ENCODE data around the gene FIBCD1. TPM values are rescaled to one million over a fixed set of nuclear protein-coding genes. Genes with fewer than 3 reads are reported as not detected.

Gene FIBCD1
- total RNA-seq (2021), result 6.2 and 7.1 TPM in 2 replicates
- long read RNA-seq, transcript FIBCD1-204 (8 exons, 3,119 nt), result major isoform, 6 of 15 reads
- long read RNA-seq, partial matches to known transcripts, result 0 of 15 reads
- long read RNA-seq, other reads (novel, unspliced or antisense), result 8 of 15 reads

- Histone ChIP-seq H2BK12ac (ENCODE audit: insufficient read length, low read depth, low read length) (no peak within 1 kb of the TSS), H3K4me1 (ENCODE audit: insufficient read depth, low read length) (peaks cover 2% of the 10 kb centered on the region; the same call in 1 of the 2 replicates), H4K8ac (replicated peaks; ENCODE audit: insufficient read length, low read depth, low read length) (no peak within 1 kb of the TSS), H3K79me1 (ENCODE audit: insufficient read depth, low read depth, low read length, poor library complexity, severe bottlenecking) (no peaks in the 10 kb centered on the region), H3K4ac (ENCODE audit: low read depth, low read length) (no peak within 1 kb of the TSS), H2AFZ (ENCODE audit: low read length) (no peak within 1 kb of the TSS), H3T11ph (ENCODE audit: low read length) (no peak within 1 kb of the TSS), H2BK15ac (ENCODE audit: low read depth, low read length) (no peak within 1 kb of the TSS), H2BK5ac (ENCODE audit: insufficient read length, low read length) (no peak within 1 kb of the TSS), H3K23ac (ENCODE audit: insufficient read length, low read depth, low read length) (no peak within 1 kb of the TSS), H4K91ac (ENCODE audit: insufficient read length, low read depth, low read length) (no peak within 1 kb of the TSS), H4K20me1 (ENCODE audit: control insufficient read depth, insufficient read depth, insufficient read length) (no peaks in the 10 kb centered on the region), H2AK5ac (ENCODE audit: insufficient read length, low read length) (no peak within 1 kb of the TSS), H3K18ac (ENCODE audit: insufficient read length, low read depth, low read length) (no peak within 1 kb of the TSS), H2BK120ac (ENCODE audit: low read depth, low read length, poor library complexity, severe bottlenecking) (no peak within 1 kb of the TSS), H3K27me3 (ENCODE audit: insufficient read depth, low read length) (peaks cover 13% of the 10 kb centered on the region; the same call in 1 of the 2 replicates), H3K79me2 (ENCODE audit: insufficient read depth, low read length) (no peaks in the 10 kb centered on the region), H3K14ac (ENCODE audit: insufficient read depth, low read length) (no peak within 1 kb of the TSS; the same call in 1 of the 2 replicates), H4K5ac (ENCODE audit: insufficient read length, low read depth, low read length) (no peak within 1 kb of the TSS), H3K56ac (ENCODE audit: insufficient read length, low read depth, low read length) (no peak within 1 kb of the TSS), H3K23me2 (ENCODE audit: insufficient read length, low read depth, low read length, poor library complexity, severe bottlenecking) (peaks cover 14% of the 10 kb centered on the region), H3K9me3 (ENCODE audit: control insufficient read depth, low read depth, low read length) (no peaks in the 10 kb centered on the region), H3K9ac (ENCODE audit: extremely low read depth, insufficient read length, low read length) (no peak within 1 kb of the TSS), H3K27ac (ENCODE audit: insufficient read length, low read depth, low read length) (no peak within 1 kb of the TSS), H3K4me2 (ENCODE audit: insufficient read depth, insufficient read length, low read length) (peak within 1 kb of the TSS; percentile 44), H2BK20ac (ENCODE audit: low read depth, low read length, poor library complexity, severe bottlenecking) (no peak within 1 kb of the TSS)
- peaks cover 38 to 50% of the 10 kb centered on the region in 2 experiments for H3K4me1 Mint-ChIP-seq
- H3K36me3 Mint-ChIP-seq (ENCODE audit: insufficient read depth in 1 of 3, low read depth in 3 of 3), result 0 out of 7 replicates have a peak, but pooled peaks cover 0 to 1% (median 0%) of the 10 kb centered on the region in 3 experiments
- DNase-seq, result peak; percentile 72
- H3K27ac Mint-ChIP-seq, result no peak within 1 kb of the TSS
- no peaks in the 10 kb centered on the region; a peak in 1 of 5 replicates for H3K9me3 Mint-ChIP-seq
- WGBS (ENCODE audit: extremely low coverage, insufficient read length, low lambda C conversion rate), result no CpG with 5 or more reads among the region's 98 CpGs
- TF ChIP-seq CTCF (conservative IDR thresholded peaks at IDR 0.05), result peak; percentile 61
- peaks cover 63% of the 10 kb centered on the region for H3K27me3 Mint-ChIP-seq (ENCODE audit: low read depth)
- H3K4me3 Mint-ChIP-seq, result peak within 1 kb of the TSS; percentile 85 to 93
Observed at GRCh38 chr9:130938652-130939404, at the start of gene FIBCD1. FIBCD1 (minus strand) TSS chr9:130939247; CDS start chr9:130938607, 640 bp downstream.

All from H9 (cell line).